Thyroid gland (tissue), 4 donors: ENCODE measurements around the gene MAP3K1. TPM values are rescaled to one million over a fixed set of nuclear protein-coding genes. Genes with fewer than 3 reads are reported as not detected.
A peak's percentile ranks its signal among the peaks of the same experiment; 100 is the strongest.

Source experiments
- DNase-seq, 2 donors: peaks; one replicate each; pipeline ENCODE4 v3.0.0-alpha.2; 2019
- H3K27ac ChIP-seq, 3 donors: fragments of 200-600 bp; sonication (generic); 1 replicate in 2 of 3; 2 replicates in 1 of 3; pipeline ENCODE4 v1.5.1; 2016 to 2019; ENCODE audit warnings: mild to moderate bottlenecking in 1 of 3, moderate library complexity in 1 of 3
- H3K27me3 ChIP-seq: fragments of 200-600 bp; sonication (generic); one replicate; pipeline ENCODE4 v1.5.1; 2019
- H3K36me3 ChIP-seq, 2 donors: fragments of 200-600 bp; sonication (generic); one replicate each; pipeline ENCODE4 v1.5.1; 2016 to 2019
- H3K4me1 ChIP-seq, 2 donors: fragments of 200-600 bp; sonication (generic); one replicate each; pipeline ENCODE4 v1.5.1; 2017 to 2019
- H3K4me3 ChIP-seq, 3 donors: fragments of 200-600 bp; sonication (generic); replicated peaks in 1 of 3; 1 replicate in 2 of 3; 2 replicates in 1 of 3; pipeline ENCODE4 v1.5.1; 2016; ENCODE audit warnings: mild to moderate bottlenecking in 1 of 3
- H3K9me3 ChIP-seq: fragments of 200-600 bp; sonication (generic); one replicate; pipeline ENCODE4 v1.5.1; 2017
- CTCF ChIP-seq, 6 experiments: fragments of 200-600 bp in 3 of 6; fragments of 450-650 bp in 3 of 6; sonication (generic) in 3 of 6; IDR thresholded peaks; one replicate each; pipeline ENCODE4 v1.5.1; 2016 to 2019; ENCODE audit warnings: antibody characterized with exemption in 6 of 6, mild to moderate bottlenecking in 2 of 6, inconsistent platforms in 1 of 6, moderate library complexity in 1 of 6
- POLR2A ChIP-seq, 2 donors: fragments of 450-650 bp; IDR thresholded peaks; one replicate each; pipeline ENCODE4 v1.6.1; 2017; ENCODE audit warnings: antibody characterized with exemption in 2 of 2, mild to moderate bottlenecking in 2 of 2, moderate library complexity in 1 of 2
- WGBS, 2 donors: methylation state at CpG; one replicate each; pipeline ENCODE4 v1.1.5; 2017; 5-methylcytosine and 5-hydroxymethylcytosine counted together
- intact Hi-C: fragments of 100-400 bp; cut with DNase I; formaldehyde crosslinking; loops from one replicate; pipeline ENCODE4 v1.15.1; 2023
- total RNA-seq, 4 donors: library from RNA; depleted of rRNA; stranded (reverse); fragments of >200 nt; gene quantifications; one replicate each; pipeline ENCODE4 v1.2.3, GENCODE V29; 2016

MAP3K1 gene
- total RNA-seq, 4 donors from 2014 or later: 56.9 to 113 (median 66.4) TPM

- Histone ChIP-seq H3K4me1 (peaks cover 0 to 4% of the 10 kb centered on the region in 2 donors), H3K27me3 (no peaks in the 10 kb centered on the region), H3K9me3 (no peaks in the 10 kb centered on the region), H3K27ac (peak within 1 kb of the TSS; percentile 89 to 96 (median 94)), H3K36me3 (no peaks in the 10 kb centered on the region), H3K4me3 (peak within 1 kb of the TSS; percentile 54 to 63 (median 58))
- intact Hi-C loops: loop anchor here (10.0 kb wide), 2 partner anchors 265 to 315 kb away; partner anchors contain the start of gene GPBP1
- TF ChIP-seq CTCF (IDR thresholded peaks at IDR 0.05) (no peak), POLR2A (IDR thresholded peaks at IDR 0.05) (peak in 1 of 2 donors; percentile 84)
- peak; percentile 99 to 100 for DNase-seq
- 0 to 1% methylated on average over 24 to 38 of the region's 84 CpGs for WGBS, 2 donors
Measured at GRCh38 chr5:56909294-56910209, 94.2 kb downstream of the MAP3K1 start, which contains the start of gene SETD9. Gene SETD9 (plus strand): TSS chr5:56909596. CDS start chr5:56909646, 50 bp downstream.

- TF ChIP-seq CTCF (IDR thresholded peaks at IDR 0.05): no peak
- no peak for TF ChIP-seq POLR2A (IDR thresholded peaks at IDR 0.05)
- Histone ChIP-seq H3K4me1 (peaks cover 0 to 4% of the 10 kb centered on the region in 2 donors), H3K27ac (peak overlapping the region; percentile 52 to 96 (median 89)), H3K9me3 (no peaks in the 10 kb centered on the region), H3K36me3 (no peaks in the 10 kb centered on the region), H3K27me3 (no peaks in the 10 kb centered on the region), H3K4me3 (peak overlapping the region; percentile 27 to 63 (median 54))
- peak; percentile 49 to 50 for DNase-seq
- WGBS, 2 donors: 3 to 4% methylated on average over 29 of the region's 29 CpGs
- intact Hi-C loops: no loop called here
Measured at GRCh38 chr5:56910210-56910965, 95.0 kb downstream of the MAP3K1 start.

GRCh38 chr5:56913766-56914165, 98.4 kb downstream of the MAP3K1 start:
- Histone ChIP-seq H3K27ac (no peak overlapping the region), H3K9me3 (no peaks in the 10 kb centered on the region), H3K27me3 (no peaks in the 10 kb centered on the region), H3K4me3 (no peak overlapping the region), H3K4me1 (peaks cover 0 to 4% of the 10 kb centered on the region in 2 donors), H3K36me3 (no peaks in the 10 kb centered on the region)
- TF ChIP-seq POLR2A (IDR thresholded peaks at IDR 0.05) (no peak), CTCF (IDR thresholded peaks at IDR 0.05) (no peak)
- WGBS, 2 donors: 94 to 96% methylated on average over 3 of the region's 3 CpGs
- intact Hi-C loops: no loop called here
- DNase-seq: no peak

- no peak for TF ChIP-seq POLR2A (IDR thresholded peaks at IDR 0.05)
- no peak for TF ChIP-seq CTCF (IDR thresholded peaks at IDR 0.05)
- no peak for DNase-seq
- no peaks in the 10 kb centered on the region for H3K9me3 ChIP-seq
- WGBS, 2 donors: 94 to 96% methylated on average over 2 of the region's 2 CpGs
- intact Hi-C loops: loop anchor here (5.0 kb wide), 1 partner anchor 38 kb away; the partner anchor contains the start of gene MIER3
- no peak overlapping the region for H3K4me3 ChIP-seq
- H3K27me3 ChIP-seq: no peaks in the 10 kb centered on the region
- H3K36me3 ChIP-seq: no peaks in the 10 kb centered on the region
- peaks cover 0 to 4% of the 10 kb centered on the region in 2 donors for H3K4me1 ChIP-seq
- no peak overlapping the region for H3K27ac ChIP-seq
Measured at GRCh38 chr5:56914678-56915077, 99.3 kb downstream of the MAP3K1 start.
